HepG2 (cell line): ENCODE measurements around the gene DHX34. TPM values are rescaled to one million over a fixed set of nuclear protein-coding genes. Genes with fewer than 3 reads are reported as not detected.
A peak's percentile ranks its signal among the peaks of the same experiment; 100 is the strongest.

Experiments used
- ATF7 ChIP-seq, 2 experiments: fragments of 450-650 bp in 1 of 2; sonication (generic) in 1 of 2; formaldehyde crosslinking in 1 of 2; IDR thresholded peaks; 2 replicates each; pipeline versions ENCODE4 v1.4.0 to v1.6.1; 2016 to 2020; ENCODE audit warnings: antibody characterized with exemption in 1 of 2, mild to moderate bottlenecking in 1 of 2, missing genetic modification reagents in 1 of 2
- DBP ChIP-seq: sonication (generic); formaldehyde crosslinking; IDR thresholded peaks from 2 replicates; pipeline ENCODE4 v1.4.0; 2020; ENCODE audit warnings: missing genetic modification reagents; ENCODE audit errors: not compliant biosample characterization
- DNMT1 ChIP-seq: sonication (generic); formaldehyde crosslinking; IDR thresholded peaks from 2 replicates; pipeline ENCODE4 v1.5.1; 2020; ENCODE audit warnings: mild to moderate bottlenecking, missing genetic modification reagents
- ELF1 ChIP-seq: sonication (generic); formaldehyde crosslinking; IDR thresholded peaks from 2 replicates; pipeline ENCODE4 v1.4.0; 2020; ENCODE audit warnings: missing genetic modification reagents
- HOXD1 ChIP-seq: sonication (generic); formaldehyde crosslinking; IDR thresholded peaks from 2 replicates; pipeline ENCODE4 v1.5.0; 2020; ENCODE audit warnings: missing genetic modification reagents
- MAFG ChIP-seq: sonication (generic); formaldehyde crosslinking; IDR thresholded peaks from 2 replicates; pipeline ENCODE4 v1.5.1; 2020; ENCODE audit warnings: mild to moderate bottlenecking, missing genetic modification reagents
- POLR2G ChIP-seq: fragments of 200-400 bp; formaldehyde crosslinking; IDR thresholded peaks from 2 replicates; pipeline ENCODE4 v1.6.1; 2018; ENCODE audit warnings: mild to moderate bottlenecking, low read depth, low read length, moderate library complexity
- SIX1 ChIP-seq: sonication (generic); formaldehyde crosslinking; IDR thresholded peaks from 2 replicates; pipeline ENCODE4 v1.4.0; 2020; ENCODE audit warnings: missing genetic modification reagents, borderline replicate concordance
- SOX5 ChIP-seq: IDR thresholded peaks from 2 replicates; pipeline ENCODE4 v1.6.1; 2016; ENCODE audit warnings: borderline replicate concordance
- WIZ ChIP-seq: sonication (generic); formaldehyde crosslinking; IDR thresholded peaks from 2 replicates; pipeline ENCODE4 v1.5.1; 2020; ENCODE audit warnings: mild to moderate bottlenecking, missing genetic modification reagents
- ZC3H4 ChIP-seq: sonication (generic); formaldehyde crosslinking; IDR thresholded peaks from 2 replicates; pipeline ENCODE4 v1.4.0; 2020; ENCODE audit warnings: missing genetic modification reagents, borderline replicate concordance
- ZFX ChIP-seq: sonication (generic); formaldehyde crosslinking; IDR thresholded peaks from 2 replicates; pipeline ENCODE4 v1.4.0; 2020; ENCODE audit warnings: mild to moderate bottlenecking, low read depth, missing genetic modification reagents, moderate library complexity
- ZNF24 ChIP-seq: fragments of 450-650 bp; IDR thresholded peaks from 2 replicates; pipeline ENCODE4 v1.6.1; 2017; ENCODE audit warnings: antibody characterized with exemption, mild to moderate bottlenecking
- ZNF501 ChIP-seq: sonication (generic); formaldehyde crosslinking; IDR thresholded peaks from 2 replicates; pipeline ENCODE4 v1.5.1; 2020; ENCODE audit warnings: mild to moderate bottlenecking, moderate library complexity, missing genetic modification reagents
- ZNF563 ChIP-seq: sonication (generic); formaldehyde crosslinking; IDR thresholded peaks from 2 replicates; pipeline ENCODE4 v1.8.0; 2022; ENCODE audit warnings: mild to moderate bottlenecking, moderate library complexity, missing genetic modification reagents
- ZNF609 ChIP-seq: sonication (generic); formaldehyde crosslinking; IDR thresholded peaks from 2 replicates; pipeline ENCODE4 v1.4.0; 2020; ENCODE audit warnings: mild to moderate bottlenecking, missing genetic modification reagents, borderline replicate concordance
- ZNF619 ChIP-seq: sonication (generic); formaldehyde crosslinking; IDR thresholded peaks from 2 replicates; pipeline ENCODE4 v1.4.0; 2020; ENCODE audit warnings: mild to moderate bottlenecking, missing genetic modification reagents
- ZSCAN22 ChIP-seq: sonication (generic); formaldehyde crosslinking; IDR thresholded peaks from 2 replicates; pipeline ENCODE4 v1.4.0; 2020; ENCODE audit warnings: mild to moderate bottlenecking, missing genetic modification reagents
- ZSCAN30 ChIP-seq: sonication (generic); formaldehyde crosslinking; IDR thresholded peaks from 2 replicates; pipeline ENCODE4 v1.5.0; 2020; ENCODE audit warnings: mild to moderate bottlenecking, missing genetic modification reagents
- polyA plus RNA-seq, 8 experiments: library from polyadenylated mRNA; depleted of rRNA in 3 of 8; stranded (reverse) in 7 of 8; unstranded in 1 of 8; fragments of >200 nt; fragmentation: Illumina TruSeq in 4 of 8; extraction: Trizol in 4 of 8; gene quantifications; 2 replicates each; pipeline versions ENCODE4 v1.2.1 to v1.2.3, GENCODE V29; 2011 to 2016; ENCODE audit warnings: low read depth in 4 of 8, missing spikeins in 1 of 8, mixed read lengths in 1 of 8; ENCODE audit not compliant: insufficient read depth in 1 of 8
- total RNA-seq, 5 experiments: library from RNA; depleted of rRNA; stranded (reverse); fragments of >200 nt; fragmentation: Illumina TruSeq; extraction: Trizol; gene quantifications; 2 replicates each; pipeline ENCODE4 v1.2.3, GENCODE V29; 2016; ENCODE audit warnings: low read depth in 1 of 5
- TF ChIP-seq, protein P1 (sequence below), 2 experiments: IDR thresholded peaks; 2 replicates each; pipeline ENCODE4 v1.6.1; 2011 to 2012; ENCODE audit warnings: low read length in 2 of 2, borderline replicate concordance in 1 of 2, low read depth in 1 of 2, mild to moderate bottlenecking in 1 of 2, moderate library complexity in 1 of 2

The DHX34 gene
- total and polyA plus RNA-seq, 2 of the 13 experiments (the other 11 are each of a cell fraction or from before 2014, with no cell fraction given): 9.2 to 12.0 TPM

GRCh38 chr19:47315125-47315821 lies 33.8 kb upstream of the DHX34 start (continued):
- TF ChIP-seq ZNF609 (CRISPR knock-in tag): peak; percentile 73
- peak; percentile 40; the same call in 1 of the 2 replicates for TF ChIP-seq SIX1 (CRISPR knock-in tag)
- no peak for TF ChIP-seq POLR2G
- TF ChIP-seq ELF1 (CRISPR knock-in tag): peak; percentile 55; the same call in 1 of the 2 replicates
- peak; percentile 39; the same call in 1 of the 2 replicates for TF ChIP-seq ZFX
- peak; percentile 62; the same call in 1 of the 2 replicates for TF ChIP-seq ZNF563
- no peak for TF ChIP-seq ZNF24
- peak; percentile 76 for TF ChIP-seq ATF7 (IDR thresholded peaks at IDR 0.05)
- peak; percentile 88; the same call in 1 of the 2 replicates for TF ChIP-seq ATF7 (CRISPR knock-in tag; IDR thresholded peaks at IDR 0.05)
- no peak for TF ChIP-seq ZNF619
- TF ChIP-seq SOX5 (CRISPR knock-in tag): peak; percentile 89; the same call in 1 of the 2 replicates
- TF ChIP-seq ZNF501 (CRISPR knock-in tag): peak; percentile 88
- TF ChIP-seq ZC3H4 (CRISPR knock-in tag): no peak
- 0 out of 2 replicates have a peak, but pooled peaks have one; percentile 34 for TF ChIP-seq ZSCAN22 (CRISPR knock-in tag)
- TF ChIP-seq WIZ: peak; percentile 82
- TF ChIP-seq MAFG (CRISPR knock-in tag): no peak
- TF ChIP-seq ZSCAN30: no peak
- 0 out of 2 replicates have a peak, but pooled peaks have one; percentile 76 for TF ChIP-seq DNMT1 (CRISPR knock-in tag)
- TF ChIP-seq HOXD1 (CRISPR knock-in tag): 0 out of 2 replicates have a peak, but pooled peaks have one; percentile 49
- TF ChIP-seq, protein P1, sequence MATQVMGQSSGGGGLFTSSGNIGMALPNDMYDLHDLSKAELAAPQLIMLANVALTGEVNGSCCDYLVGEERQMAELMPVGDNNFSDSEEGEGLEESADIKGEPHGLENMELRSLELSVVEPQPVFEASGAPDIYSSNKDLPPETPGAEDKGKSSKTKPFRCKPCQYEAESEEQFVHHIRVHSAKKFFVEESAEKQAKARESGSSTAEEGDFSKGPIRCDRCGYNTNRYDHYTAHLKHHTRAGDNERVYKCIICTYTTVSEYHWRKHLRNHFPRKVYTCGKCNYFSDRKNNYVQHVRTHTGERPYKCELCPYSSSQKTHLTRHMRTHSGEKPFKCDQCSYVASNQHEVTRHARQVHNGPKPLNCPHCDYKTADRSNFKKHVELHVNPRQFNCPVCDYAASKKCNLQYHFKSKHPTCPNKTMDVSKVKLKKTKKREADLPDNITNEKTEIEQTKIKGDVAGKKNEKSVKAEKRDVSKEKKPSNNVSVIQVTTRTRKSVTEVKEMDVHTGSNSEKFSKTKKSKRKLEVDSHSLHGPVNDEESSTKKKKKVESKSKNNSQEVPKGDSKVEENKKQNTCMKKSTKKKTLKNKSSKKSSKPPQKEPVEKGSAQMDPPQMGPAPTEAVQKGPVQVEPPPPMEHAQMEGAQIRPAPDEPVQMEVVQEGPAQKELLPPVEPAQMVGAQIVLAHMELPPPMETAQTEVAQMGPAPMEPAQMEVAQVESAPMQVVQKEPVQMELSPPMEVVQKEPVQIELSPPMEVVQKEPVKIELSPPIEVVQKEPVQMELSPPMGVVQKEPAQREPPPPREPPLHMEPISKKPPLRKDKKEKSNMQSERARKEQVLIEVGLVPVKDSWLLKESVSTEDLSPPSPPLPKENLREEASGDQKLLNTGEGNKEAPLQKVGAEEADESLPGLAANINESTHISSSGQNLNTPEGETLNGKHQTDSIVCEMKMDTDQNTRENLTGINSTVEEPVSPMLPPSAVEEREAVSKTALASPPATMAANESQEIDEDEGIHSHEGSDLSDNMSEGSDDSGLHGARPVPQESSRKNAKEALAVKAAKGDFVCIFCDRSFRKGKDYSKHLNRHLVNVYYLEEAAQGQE (IDR thresholded peaks at IDR 0.05; ENCODE audit: borderline replicate concordance in 1 of 2, low read depth in 1 of 2, low read length in 2 of 2): peak in 1 of 2 experiments; percentile 27; a peak in 2 of 4 replicates
- no peak for TF ChIP-seq DBP (CRISPR knock-in tag)
